ENCODE results near the gene RGCC.

- no peak for TF ChIP-seq CTCF (IDR thresholded peaks at IDR 0.05)
- no peak for TF ChIP-seq POLR2A (IDR thresholded peaks at IDR 0.05)
These were observed 338 bp downstream of the RGCC start for GRCh38 chr13:41457589-41458186.
